Midbrain (tissue), 1 donor: ENCODE measurements around the gene IL17C.
A peak's percentile ranks its signal among the peaks of the same experiment; 100 is the strongest.
"Not testable (repeated sequence)": the region's sequence is repeated elsewhere in the genome, so short reads cannot be mapped to it uniquely, and the experiment has no call there.

Source experiments
- DNase-seq: peaks from one replicate; lab custom pipeline; 2025; lab: John Stamatoyannopoulos, UW

Gene IL17C

GRCh38 chr16:88658714-88659113, 20.3 kb downstream of the IL17C start:
- DNase-seq: no peak

DNA sequence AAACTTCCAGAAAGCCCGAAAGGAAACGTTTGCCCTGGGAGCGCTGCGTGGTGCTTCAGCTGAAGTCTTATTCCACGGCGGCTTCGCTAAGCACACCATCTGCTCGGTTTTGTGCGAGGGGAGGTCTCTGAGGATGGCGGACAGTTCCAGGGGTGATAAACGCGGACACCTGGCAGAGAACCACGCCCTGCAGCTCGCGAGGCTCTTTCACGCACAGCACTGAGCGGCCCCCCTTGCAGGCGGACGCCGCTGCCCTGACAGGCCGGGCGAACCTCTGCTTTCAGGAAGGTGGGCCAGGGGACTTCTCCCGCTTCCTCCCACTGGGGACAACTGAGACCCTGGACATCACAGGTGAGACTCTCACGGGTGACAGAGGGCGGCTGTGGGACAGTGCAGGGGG, 20.8 kb downstream of the IL17C start:
- no peak for DNase-seq

- no peak for DNase-seq
Observed at GRCh38 chr16:88661468-88661867, 23.1 kb downstream of the IL17C start.

- DNase-seq: no peak
Observed at GRCh38 chr16:88662222-88662842, 24.0 kb downstream of the IL17C start.

DNA sequence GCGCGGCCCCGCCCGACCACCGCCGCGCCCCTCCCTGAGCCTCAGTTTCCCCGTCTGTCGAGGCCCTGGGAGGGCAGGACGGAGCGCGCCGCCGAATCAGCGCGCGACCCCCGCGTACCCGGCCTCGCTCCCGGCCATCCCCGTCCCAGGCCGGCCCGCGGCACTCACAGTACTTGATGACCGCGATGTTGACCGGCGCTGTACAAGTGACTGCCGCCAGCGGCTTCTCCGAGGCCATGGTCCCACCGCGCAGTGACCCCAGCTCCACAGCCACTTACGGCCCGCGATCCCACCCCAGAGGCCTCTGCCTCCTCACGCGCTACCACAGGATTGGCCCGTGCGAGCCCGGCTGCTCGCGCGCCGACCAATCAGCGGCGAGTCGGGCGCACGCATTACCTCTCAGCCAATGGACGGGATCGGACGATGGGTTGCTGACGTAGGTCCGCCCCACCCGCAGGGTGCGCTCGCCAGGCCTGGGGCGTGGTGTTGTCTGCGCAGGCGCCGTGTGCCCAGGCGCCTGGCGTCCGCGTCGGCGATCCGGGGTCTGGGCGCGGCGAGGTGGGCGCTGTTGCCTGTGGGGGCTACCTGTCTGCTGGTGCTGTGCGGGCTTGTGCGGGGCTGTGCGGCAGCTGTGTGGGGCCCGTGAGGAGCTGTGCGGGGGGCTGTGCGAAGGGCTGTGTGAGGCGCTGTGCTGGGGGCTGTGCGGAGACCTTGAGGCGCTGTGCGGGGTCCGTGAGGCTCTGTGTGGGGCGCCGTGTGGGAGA, 24.7 kb downstream of the IL17C start, which contains the start of gene MVD:
Gene MVD, minus strand, starts transcription at position 249 of the 764 bp plus-strand sequence. Its CDS starts 11 bp downstream, at position 238.
- peak; percentile 99 for DNase-seq

DNA sequence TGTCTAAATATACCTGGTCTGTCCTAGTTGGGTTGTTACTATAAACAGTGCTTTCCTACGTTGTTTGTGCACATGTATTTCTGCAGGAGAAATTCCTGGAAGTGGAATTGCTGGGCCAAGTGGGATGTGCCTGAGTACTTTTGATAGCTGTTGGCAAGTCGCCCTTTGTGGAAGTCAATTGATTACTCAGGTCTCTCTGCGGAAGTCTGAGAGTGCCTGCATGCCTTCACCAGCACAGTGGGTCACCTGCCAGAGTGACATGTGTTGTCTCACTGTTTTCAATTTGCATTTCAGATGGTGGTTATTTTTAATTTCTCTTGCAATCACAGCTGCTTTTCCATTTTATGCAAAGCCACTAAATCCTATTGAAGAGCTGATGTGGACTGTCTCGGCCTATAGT, 26.8 kb downstream of the IL17C start:
- DNase-seq: no peak

GRCh38 chr16:88665570-88665969, 27.2 kb downstream of the IL17C start:
- no peak for DNase-seq

DNA sequence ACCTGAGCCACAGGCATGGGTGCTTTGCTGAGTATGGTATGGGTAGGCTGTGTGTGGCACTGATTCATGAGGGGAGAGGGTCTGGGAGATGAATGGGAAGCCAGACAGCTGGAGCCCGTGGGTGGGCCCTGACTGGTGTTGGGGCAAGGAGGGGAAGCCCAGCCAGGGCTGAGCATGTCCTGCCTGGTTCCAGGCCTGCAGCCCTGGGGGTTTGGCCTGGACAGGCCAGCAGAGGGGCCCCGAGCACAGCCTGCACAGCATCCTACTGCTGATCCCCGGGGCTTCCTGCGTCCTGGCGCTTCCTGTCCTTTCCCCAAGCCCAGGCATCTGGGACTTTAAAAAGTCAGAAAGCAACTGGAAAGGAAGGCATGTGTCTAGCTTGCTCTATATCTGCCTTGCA, 29.1 kb downstream of the IL17C start:
- no peak for DNase-seq

DNA sequence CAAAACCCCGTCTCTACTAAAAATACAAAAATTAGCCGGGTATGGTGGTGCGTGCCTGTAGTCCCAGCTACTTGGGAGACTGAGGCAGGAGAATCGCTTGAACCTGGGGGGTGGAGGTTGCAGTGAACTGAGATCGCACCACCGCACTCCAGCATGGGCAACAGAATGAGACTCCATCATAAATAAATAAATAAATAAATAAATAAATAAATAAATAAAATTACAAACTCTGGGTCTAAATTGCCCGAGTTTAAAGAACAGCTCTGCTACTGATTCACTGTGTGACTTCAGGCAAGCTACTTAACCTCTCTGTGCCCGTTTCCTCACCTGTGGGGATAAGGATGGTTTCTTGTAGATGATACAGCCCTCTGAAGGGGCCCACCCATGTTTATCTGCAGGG, 31.1 kb downstream of the IL17C start:
- DNase-seq: not testable (repeated sequence)

DNA sequence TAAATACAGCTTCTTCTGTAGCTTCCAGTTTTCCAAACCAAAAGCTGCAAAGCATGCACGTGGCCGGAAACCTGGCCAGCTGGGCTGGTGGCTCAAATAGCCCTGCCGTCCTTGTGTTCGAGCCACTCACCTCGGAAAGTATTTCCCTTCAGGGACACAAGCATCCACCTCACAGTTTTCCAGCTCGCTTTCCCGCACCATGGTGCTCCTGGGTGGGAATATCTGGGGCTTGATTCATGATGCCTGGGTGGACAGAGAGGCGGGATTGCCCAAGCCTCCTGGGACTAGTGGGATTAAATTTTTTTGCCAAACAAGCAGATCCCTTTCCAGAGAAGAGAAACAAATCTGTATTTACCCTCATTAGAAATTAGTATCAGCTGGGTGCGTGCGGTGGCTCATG, 31.6 kb downstream of the IL17C start:
- DNase-seq: no peak

GRCh38 chr16:88671806-88672205, 33.4 kb downstream of the IL17C start:
- DNase-seq: no peak

DNA sequence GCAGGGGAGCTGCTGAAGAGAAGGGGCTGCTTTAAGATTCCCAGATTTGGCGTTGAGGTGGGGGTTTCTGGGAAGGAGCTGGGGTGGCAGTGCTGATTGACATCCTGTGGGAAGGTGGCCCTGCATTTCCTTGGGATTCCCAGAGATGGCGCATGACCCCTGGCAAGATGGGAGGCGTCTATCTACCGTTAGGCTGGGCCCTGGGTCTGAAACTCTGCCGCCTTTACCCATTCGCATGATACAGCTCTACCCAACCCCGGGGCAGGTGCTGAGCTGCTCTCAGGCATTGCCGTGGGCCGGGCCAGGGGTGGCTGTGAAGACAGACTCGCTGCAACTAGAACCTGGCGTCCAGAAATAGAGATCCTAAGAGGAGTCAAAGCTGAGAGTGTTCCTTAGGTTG, 34.4 kb downstream of the IL17C start:
- DNase-seq: no peak

GRCh38 chr16:88673716-88674379, 35.5 kb downstream of the IL17C start:
- no peak for DNase-seq

DNA sequence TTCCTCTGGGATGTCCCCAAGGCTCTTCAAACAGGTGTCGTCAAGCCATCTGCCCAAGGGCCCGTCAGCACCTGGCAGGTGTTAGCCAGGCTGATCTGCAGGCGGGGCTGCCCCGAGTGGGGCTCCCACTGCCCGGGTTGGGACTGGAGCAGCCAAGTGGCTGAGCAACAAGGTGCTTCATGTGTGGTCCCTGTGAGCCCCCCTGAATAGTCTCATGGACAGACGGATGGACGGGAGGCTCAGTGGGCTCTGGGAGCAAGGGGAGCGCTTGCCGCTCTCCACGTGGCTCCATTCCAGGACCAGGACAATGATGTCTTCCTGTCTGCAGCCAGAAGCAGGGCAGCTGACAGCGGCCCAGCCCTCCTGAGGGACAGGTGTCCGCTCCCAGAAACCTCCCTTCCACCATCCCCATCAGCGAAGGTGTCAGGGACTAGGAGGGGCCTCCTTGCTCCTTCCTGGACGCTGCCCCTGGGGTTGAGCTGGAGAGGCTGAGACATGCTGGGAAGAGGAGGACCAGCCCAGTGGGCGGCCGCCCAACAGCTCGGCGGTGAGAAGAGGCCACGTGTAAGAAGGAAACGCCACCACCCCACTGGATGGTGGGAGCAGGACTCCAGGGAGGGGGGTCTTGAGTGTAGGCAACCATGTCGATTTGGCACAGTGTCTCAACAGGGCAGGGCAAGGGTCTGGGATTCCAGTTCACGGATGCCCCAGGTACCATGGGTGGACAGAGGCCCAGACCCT, 38.3 kb downstream of the IL17C start:
- DNase-seq: no peak

- DNase-seq: no peak
Observed at GRCh38 chr16:88677721-88678120, 39.3 kb downstream of the IL17C start.

DNA sequence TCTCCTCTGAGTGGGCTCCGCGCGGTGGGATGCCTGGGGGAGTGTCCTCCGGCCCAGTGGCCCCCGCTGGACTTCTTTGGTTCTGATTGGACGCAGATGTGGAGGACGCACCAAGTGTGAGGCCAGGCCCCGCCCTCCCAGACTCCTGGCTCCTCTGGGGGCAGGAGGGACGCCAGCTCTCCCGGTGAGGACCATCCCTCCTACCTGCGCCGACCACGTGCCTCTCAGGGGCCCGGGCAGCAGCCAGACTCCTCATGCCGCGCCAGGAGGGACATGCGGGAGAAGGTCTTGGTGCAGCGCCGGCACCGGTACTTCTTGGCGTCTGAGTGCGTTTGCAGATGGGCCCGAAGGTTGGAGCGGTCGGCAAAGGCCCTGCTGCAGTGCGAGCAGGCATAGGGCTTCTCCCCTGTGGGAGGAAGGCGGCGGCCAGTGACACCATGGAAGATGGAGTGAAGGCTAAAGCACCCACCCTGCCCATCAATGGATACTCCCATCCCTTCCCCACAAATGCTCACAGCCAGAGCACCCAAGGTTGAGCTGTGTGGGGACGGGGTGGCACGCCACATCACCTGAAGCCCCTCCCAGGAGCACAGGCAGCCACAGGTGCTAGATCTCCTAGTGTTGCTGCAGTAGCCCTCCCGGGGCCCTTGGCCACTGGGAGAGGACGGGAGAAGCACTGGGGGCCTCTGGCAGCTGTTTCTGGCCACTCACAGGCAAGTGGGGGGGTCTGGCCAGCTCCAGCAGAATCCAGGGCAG, 40.0 kb downstream of the IL17C start:
- DNase-seq: no peak

DNA sequence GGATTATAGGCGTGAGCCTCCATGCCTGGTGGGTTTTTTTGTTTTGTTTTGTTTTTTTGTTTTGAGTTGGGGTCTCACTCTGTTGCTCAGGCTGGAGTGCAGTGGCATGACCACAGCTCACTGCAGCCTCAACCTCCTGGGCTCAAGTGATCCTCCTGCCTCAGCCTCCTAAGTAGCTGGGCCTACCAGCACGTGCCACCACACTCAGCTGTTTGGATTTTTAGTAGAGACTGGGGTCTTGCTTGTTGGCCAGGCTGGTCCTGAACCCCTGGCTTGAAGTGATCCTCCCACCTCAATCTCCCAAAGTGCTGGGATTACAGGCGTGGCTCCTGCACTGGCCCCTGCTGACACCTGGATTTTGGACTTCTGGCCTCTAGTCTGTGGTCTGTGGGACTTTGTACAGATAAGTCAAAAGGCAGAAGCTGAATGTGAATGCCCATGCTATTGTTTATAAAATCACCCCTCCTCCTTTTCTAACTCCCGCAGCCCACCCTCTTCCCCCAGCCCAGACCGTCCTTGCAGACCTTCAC, 42.2 kb downstream of the IL17C start:
- DNase-seq: no peak

- no peak for DNase-seq
Observed at GRCh38 chr16:88681084-88681680, 42.8 kb downstream of the IL17C start.

DNA sequence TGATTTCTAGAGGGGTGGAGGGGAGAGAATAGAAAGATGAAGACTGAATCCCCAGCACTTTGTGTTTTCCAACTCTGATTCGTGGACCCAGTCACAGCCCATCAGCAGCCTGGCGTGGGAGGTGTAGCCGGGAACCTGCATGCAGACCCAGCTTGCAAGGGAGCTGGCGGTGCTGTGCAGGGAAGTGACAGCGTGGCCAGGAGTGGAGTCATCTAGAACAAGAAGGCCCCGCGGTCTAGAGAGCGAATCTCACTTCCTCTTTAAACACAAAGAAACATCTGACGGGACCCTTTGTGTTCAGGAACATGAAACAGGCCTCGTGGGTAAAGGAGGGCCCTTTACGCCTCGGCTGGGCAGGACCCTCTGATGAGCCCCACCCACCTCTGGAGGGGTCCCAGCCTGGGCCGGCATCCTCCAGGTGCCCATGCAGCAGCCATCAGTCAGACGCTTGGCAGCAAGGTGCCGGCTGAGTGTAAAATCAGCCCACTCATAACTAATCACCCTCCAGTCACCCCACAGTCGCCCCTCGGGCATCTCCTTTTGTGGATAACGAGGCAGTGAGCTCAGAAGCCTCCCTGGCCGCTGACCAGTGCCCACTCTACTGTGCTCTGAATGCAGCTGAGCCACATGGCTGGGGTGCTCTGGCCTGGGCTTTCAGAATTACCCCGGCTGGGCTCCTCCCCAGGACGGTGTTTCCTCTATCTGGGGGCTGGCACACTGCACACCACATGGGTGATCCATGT, 43.5 kb downstream of the IL17C start:
- peak; percentile 42 for DNase-seq

DNA sequence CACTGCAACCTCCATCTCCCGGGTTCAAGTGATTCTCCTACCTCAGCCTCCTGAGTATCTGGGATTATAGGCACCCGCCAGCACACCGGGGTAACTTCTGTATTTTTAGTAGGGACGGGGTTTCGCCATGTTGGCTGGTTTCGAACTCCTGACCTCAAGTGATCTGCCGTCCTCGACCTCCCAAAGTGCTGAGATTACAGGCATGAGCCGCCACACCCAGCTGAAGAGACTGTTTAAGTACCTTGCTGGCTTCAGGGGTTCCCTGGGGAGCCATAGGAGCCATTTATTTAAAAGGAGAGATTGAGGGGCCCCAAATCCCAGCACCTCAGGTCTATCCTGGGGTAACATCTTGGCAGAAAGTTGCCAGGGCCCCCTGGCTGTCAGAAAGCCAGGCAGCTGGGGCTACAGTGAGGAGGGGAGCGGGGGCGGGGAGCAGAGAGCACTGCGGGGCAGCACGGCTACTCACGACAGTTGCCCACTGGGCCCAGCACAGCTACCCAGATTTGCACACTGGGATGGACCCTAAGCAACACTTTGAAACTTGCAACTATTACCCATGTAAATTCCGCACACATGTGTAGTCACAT, 46.3 kb downstream of the IL17C start:
- no peak for DNase-seq
